NOMO-1 treated with dmso at 0.1 percent for 144 hours (cell line): ENCODE measurements around the gene RRN3.
"Not testable (repeated sequence)": the region's sequence is repeated elsewhere in the genome, so short reads cannot be mapped to it uniquely, and the experiment has no call there.

Experiments used
- DNase-seq: peaks from one replicate; lab custom pipeline; 2025; ENCODE audit not compliant: unreplicated experiment; lab: John Stamatoyannopoulos, UW

The RRN3 gene

DNA sequence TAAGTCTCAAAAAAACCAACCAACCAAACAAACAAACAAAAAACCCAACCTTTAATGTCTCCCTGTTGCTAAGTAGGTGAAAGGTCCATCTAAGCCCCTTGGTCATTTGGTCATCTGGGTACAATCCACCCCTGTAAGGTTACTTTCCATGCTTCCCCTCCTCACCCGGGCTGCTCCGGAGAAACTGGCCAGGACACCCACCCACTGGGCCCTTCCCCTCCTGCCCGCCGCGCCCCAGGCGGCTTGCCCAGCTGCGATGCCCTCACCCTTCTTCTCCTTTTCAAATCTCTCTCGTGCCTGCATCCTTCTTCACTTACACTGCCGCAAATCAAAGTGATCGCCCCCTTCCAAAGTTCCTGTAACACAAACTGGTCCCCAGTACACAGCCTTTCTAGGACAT lies 40.2 kb downstream of the RRN3 start:
- DNase-seq = no peak

DNA sequence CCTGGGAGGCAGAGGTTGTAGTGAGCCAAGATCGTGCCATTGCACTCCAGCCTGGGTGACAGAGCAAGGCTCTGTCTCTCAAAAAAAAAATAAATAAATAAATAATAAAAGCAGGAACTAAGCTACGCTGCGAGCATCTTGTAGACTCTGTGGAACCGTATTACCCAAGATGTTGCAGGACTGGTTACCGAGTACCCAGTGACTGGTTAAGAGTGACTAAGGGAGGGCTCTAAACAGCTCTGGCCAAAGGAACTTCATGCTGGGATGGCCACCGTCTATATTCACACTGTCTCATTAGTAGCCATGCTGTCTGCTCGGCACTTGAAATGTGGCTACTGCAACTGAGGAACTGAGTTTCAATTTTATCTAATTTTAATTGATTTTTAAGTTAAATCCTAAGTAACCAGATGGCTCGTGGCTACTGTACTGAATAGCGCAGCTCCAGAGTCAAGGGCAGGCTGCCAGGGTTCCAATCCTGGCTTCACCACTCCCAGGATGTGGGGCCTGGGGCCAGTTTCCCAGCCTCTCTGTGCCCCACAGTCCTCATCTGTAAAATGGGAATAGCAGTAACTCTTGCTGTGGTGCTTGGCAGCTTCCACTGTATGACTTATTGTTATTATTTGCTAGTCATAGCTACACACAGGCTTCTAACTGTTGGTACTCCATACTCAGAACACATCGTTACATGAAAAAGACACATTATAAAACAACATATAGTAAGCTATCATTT lies 41.2 kb downstream of the RRN3 start:
- no peak for DNase-seq

DNA sequence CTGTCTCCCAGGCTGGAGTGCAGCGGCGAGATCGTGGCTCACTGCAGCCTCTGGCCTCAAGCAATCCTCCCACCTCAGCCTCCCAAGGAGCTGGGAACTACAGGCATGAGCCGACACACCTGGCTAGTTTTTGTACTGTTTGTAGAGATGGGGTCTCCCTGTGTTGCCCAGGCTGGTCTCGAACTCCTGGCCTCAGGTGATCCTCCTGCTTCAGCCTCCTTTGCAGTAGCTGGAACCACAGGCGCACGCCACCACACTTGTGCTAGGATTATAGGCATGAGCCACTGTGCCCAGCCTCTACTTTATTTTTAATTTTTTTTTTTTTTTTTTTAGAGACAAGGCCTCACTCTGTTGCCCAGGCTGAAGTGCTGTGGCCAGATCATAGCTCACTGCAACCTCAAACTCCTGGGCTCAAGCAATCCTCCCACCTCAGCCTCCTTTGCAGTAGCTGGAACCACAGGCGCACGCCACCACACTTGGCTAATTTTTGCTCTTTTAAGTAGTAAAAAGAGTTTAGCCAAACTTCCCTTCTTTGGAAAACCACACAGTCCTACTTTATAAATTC lies 42.6 kb downstream of the RRN3 start:
- no peak for DNase-seq

DNA sequence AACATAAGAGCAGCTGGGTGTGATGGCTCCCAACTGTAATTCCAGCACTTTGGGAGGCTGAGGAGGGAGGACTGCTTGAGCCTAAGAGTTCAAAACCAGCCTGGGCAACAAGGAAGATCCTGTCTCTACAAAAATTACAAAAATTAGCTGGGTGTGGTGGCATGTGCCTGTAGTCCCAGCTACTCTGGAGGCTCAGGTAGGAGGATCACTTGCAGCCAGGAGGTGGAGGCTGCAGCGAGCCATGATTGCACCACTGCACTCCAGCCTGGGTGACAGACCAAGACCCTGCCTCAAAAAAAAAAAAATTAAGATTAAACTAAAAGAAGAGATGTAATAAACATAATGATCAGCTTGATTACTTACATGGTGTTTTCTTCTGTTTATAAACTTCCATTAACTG lies 43.6 kb downstream of the RRN3 start:
- DNase-seq = not testable (repeated sequence)

DNA sequence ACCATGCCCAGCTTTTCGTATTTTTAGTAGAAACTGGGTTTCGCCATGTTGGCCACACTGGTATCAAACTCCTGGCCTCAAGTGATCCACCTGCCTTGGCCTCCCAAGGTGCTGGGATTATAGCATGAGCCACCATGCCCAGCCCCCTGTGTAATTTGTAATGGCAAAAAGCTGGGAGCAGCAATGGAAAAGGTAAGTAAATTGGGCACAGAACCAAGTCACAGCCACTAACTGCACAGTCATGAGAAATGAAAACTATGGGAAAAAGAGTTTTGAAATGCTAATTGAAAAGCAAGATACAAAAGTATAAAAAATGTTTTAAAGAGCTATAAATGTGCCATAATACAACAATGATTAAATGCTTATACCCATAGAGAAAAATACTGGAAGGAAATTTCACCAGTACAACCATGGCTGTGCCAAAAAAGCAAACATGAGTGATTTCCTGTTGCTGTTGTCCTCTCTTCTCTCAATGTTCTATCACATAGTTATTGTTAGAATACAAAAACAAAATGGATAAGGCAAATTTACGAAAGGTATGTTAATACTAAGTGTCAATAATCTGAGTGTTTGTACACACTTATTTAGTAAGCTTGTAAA lies 44.4 kb downstream of the RRN3 start:
- no peak for DNase-seq

DNA sequence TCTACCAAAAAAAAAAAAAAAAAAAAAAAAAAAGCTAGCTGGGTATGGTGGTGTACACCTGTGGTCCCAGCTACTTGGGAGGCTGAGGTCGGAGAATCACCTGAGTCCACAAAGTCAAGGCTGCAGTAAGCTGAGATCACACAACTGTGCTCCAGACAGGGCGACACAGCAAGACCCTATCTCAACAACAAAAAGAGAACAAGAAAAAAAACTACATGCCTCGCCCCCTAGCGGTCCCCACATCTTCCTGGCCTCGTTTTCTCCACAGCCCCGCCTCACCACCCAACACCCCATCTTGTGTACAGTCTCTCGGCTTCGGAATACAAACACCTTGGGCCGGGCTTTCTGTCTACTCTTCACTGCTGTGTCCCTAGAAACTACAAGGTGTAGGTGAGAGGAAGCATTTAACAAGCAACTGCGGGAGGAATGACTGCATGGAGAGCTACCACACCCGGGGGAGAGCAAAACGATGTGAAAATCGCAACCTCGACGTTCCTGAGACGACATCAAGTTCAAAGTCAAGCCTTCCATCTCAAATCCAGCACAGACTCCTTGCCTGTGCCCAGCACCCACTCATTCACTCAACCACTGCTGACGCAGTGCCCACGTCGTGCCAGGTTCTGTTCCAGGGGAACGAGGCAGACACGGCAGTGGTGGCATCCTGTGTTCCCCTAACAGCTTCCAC lies 47.2 kb downstream of the RRN3 start:
- DNase-seq = no peak

DNA sequence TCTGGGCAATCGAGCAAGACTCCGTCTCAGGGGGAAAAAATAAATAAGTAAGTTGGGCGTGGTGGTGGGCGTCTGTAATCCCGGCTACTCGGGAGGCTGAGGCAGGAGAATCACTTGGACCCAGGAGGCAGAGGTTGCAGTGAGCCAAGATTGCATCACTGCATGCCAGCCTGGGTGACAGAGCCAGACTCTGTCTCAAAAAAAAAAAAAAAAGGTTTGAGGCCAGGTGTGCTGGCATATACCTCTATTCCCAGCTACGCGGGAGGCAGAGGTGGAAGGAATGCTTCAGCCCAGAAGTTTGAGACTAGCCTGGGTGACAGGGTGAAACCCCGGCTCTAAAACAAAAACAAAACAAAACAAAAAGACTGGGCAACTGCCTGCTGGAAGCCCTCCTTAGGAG lies 48.8 kb downstream of the RRN3 start:
- not testable (repeated sequence) for DNase-seq

DNA sequence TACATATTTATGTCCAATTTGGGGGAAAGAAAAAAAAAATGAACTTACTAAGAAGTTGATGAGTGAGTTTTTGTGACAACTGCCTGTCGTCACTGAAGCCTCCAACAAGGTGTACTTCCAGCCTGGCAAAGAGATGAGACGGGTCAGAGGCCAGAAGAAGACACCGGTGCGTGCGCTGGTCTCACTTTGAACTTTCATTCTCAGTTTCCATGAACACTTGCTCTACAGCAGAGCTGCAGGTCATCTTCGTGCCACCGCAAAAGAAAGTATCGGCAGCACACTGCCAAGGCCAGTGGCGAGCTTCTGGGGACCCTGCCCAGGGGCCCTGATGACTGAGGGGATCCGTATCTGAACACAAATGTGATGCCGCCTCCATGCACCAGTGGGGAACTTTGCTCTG lies 49.8 kb downstream of the RRN3 start:
- DNase-seq = no peak

DNA sequence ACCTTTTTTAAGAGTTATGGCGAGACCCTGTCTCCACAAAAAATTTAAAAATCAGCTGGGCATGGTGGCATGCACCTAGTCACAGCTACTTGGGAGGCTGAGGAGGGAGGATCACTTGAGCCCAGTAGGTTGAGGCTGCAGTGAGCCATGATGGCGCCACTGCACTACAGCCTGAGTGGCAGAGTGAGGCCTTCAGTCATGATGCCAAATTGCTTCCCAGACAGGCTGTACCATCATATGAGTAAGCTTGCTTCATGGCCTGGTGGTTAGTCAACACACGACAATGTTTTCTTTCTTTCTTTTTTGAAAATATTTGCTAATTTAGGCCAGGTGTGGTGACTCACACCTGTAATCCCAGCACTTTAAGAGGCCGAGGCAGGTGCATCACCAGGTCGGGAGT lies 50.7 kb downstream of the RRN3 start:
- no peak for DNase-seq

DNA sequence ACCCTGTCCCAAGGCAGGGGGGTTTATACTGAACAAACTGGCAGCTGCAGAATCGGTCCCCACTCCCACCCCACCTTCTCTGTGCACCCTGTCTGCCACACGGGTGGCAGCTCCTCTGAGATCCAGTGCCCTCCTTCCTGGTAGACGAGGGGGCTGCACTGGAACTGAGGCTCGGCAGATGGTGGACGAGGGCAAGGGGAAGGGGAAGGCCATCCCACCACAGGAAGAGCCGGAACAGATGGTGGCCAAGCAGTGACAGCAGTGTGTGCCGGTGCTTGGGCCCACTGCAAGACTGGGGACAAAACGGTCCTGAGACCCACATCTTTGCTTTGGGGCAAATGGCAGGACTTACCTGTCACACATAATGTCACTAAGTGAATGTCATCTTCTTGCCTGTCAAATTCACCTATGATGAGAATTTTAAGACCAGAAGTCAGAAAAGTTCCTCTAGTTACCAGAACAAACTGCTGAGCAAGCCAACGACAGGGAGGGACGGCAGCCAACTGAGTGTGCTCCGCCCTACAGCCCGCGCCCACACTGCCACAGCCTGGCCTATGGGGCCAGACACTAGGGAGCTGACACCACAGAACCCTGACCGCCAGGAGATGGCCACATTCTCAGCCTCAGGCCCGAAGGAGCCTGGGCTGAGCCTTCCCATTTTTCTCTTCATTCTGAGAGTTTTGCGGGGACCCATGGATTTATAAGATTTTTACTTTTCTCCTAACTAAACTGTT lies 52.6 kb downstream of the RRN3 start:
- no peak for DNase-seq

DNA sequence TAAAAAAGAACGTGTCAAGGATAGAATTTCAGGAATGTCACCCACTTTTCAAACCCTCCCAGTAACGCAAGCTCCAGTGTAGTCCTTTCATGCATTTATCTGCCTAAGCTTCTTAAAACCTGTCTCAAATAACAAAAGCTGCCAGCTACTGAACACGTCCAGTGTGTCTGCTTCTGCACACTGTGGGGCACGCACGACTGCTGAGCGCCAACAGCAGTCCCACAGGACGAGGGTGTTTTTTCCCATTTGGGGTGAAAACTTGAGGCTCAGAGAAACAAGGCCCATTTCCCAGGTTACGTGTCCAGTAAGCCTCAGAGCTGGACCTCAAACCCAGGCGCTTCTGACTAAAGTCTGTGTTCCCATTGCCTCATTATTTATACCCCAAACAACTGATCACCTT lies 55.4 kb downstream of the RRN3 start:
- DNase-seq = no peak

DNA sequence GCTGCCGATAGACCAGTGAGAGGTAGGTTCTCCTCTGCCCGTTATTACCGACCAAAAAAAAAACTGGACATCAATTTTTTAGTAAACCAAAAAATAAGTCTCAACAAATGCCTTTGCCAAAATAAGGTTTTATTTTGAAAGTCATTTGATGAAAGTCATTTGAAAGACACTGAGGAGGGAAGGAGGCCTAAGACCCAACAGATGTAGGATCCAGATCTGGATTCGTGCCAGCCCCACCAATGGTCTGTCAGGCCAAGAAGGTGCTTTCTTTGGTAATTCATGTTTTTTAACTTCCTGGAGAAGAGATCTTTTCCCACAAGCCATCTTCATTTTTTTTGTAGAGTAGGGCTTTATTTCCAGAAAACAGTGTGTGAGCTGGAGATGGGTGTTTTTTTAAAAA lies 56.3 kb downstream of the RRN3 start:
- DNase-seq = no peak

DNA sequence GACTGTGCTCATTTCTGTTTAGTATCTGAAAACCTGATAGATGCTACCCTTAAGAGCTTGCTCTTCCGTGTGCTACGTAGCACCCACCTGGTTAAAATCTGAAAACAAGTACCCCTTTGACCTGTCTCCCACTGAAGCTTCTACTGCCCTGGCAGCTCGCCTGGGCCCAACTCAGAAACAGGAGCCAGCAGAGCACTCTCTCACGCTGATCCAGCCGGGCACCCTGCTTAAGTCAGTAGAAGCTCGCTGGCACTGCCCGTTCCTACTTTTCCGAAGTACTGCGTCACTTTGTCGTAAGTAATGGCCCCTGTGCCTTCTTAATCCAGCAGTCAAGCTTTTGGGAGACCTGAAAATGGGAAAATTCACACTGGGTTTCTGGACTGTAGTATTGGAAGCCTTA lies 57.1 kb downstream of the RRN3 start:
- no peak for DNase-seq

DNA sequence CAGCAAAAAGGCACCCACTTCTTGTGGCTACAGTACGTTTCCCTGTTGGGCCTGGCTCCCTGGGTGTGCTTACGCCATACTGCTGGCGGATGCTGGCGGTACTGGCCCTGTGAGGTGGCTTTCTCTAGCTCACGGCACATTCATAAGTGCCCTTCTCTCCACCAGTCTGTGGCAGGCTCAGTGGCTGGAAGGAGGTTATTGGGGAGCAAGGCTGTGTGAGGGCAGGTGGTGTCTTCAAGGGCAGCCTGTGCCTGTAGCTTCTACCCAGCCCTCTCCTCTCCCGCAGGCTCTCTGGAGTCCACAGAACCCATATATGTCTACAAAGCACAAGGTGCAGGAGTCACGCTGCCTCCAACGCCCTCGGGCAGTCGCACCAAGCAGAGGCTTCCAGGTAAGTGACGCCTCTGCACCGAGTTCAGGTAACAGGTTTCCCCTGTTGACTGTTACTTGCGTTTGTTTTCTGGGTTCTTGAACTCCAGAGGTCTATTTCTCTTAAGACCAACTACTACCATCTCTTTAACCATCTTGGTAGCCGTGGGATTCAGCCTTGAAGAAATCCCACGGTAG lies 58.8 kb downstream of the RRN3 start:
- DNase-seq = no peak

DNA sequence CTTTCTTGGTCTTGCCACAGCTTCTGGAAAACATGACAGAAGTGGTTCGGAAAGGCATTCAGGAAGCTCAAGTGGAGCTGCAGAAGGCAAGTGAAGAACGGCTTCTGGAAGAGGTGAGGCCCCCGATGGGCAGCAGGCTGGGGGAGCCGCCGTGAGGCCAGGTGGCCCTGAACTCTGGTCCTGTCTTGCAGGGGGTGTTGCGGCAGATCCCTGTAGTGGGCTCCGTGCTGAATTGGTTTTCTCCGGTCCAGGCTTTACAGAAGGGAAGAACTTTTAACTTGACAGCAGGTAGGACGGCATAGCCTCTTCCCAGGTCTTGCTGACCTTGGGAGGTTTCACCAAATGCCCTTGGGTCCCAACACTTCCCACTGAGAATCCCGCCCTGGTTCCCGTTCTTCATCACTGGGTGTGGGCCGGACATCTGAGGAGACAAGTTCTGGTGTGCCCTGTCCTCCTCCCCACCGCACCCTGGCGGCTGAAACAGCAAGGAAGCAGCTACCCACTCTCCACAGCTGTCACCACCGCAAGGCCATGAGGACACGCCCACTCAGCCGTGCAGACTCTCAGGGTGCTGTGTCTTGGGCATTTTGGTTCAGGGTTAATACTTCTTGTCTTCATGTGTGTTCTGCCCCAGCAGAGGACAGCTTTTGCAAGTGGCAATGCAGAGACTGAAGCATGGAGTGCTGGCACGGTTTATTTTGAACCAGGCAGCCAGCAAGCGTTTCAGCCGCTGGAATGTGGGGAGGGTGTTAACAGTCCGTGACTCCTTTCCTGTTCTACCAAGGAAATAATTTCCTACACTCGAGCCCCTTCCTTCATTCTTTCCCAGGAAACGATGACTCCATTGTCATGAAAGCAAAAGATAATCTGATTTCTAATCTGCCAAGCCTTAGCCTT lies 59.6 kb downstream of the RRN3 start:
- no peak for DNase-seq

DNA sequence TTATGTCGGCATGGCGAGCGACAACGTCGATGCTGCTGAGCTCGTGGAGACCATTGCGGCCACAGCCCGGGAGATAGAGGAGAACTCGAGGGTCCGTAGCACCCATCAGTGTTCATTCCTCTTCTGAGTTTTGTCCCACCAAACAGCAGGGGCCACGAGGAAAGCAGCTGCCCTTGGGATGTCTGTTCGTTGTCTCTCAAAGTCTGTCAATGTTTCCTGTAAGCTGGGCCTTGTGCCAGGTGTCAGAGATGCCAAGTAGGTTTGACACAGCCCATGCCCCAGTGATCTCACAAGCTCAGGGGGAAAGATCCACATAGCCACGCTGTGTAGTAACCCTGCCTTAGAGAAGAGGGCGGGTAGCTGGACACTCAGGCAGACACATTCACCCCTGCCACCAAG lies 60.8 kb downstream of the RRN3 start:
- DNase-seq = no peak

DNA sequence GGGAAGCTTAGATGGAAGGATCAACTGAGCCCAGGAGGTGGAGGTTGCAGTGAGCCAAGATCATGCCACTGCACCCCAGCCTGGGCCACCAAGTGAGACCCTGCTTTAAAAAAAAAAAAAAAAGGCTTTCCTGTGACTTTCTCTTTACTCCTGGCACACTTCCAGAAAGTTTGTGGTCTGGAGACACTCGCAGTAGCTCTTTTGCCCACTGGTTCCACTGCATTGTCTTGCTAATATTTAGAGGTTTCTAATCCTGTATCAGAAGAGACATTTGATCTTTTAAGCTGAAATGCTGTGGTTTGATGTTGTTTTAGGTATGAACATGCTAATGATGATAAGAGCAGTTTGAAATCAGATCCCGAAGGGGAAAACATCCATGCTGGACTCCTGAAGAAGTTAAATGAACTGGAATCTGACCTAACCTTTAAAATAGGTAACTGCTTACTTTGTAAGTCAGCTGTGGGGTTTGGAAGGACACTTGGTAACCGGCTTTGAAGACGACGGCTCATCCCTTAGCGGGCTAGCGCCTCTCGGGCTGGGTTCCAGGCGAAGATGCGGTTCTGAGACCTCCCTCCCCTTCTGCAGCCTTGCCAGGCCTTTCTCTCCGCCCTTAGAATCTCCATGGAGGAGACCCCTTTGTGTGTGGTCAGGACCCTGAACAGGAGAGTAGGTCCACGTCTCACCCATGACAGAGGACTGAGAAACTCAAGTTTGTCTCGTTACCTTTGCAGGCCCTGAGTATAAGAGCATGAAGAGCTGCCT lies 61.3 kb downstream of the RRN3 start:
- DNase-seq = no peak

DNA sequence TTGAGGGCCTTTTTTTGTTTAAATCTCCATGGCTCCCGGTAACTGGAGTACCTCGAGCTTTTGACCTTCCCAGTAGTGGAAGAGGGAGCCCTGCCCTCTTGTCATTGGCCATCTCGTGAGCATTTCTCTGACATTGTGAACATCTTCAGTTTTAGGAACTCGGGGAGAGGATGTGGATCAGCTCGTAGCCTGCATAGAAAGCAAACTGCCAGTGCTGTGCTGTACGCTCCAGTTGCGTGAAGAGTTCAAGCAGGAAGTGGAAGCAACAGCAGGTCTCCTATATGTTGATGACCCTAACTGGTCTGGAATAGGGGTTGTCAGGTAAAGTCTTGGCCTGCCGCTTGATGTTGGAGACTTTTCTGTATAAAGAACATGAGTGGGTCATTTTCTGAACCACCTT lies 62.5 kb downstream of the RRN3 start:
- no peak for DNase-seq

DNA sequence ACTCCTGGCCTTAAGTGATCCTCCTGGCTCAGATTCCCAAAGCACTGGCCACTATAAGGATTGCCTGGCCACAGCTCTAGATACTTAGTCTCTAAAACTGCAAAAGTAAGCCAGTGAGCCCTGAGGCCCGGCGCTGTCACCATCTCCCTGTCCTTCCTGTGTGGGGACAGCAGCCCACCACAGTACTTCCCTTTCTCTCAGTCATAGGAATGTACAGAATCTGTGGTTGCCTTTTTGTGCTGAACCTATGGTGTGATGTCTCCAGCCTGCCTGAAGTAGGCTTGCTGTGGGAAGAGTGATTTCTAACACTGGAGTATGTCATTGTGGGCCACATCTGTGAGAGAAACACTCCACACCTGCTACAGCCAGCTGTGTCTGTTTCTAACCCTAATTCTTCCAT lies 62.9 kb downstream of the RRN3 start:
- DNase-seq = peak; percentile 28
